Tibial nerve (tissue), 3 donors: ENCODE results near the gene SNAI3.

Experiments
- CTCF ChIP-seq, 5 experiments: fragments of 200-600 bp in 3 of 5; fragments of 450-650 bp in 2 of 5; sonication (generic) in 3 of 5; IDR thresholded peaks; one replicate each; pipeline ENCODE4 v1.5.1; 2016 to 2019; ENCODE audit warnings: antibody characterized with exemption in 5 of 5, mild to moderate bottlenecking in 3 of 5, moderate library complexity in 2 of 5
- POLR2A ChIP-seq, 2 donors: fragments of 450-650 bp; IDR thresholded peaks; one replicate each; pipeline ENCODE4 v1.6.1; 2017; ENCODE audit warnings: antibody characterized with exemption in 2 of 2, mild to moderate bottlenecking in 2 of 2, moderate library complexity in 2 of 2

- TF ChIP-seq POLR2A (IDR thresholded peaks at IDR 0.05) (no peak), CTCF (IDR thresholded peaks at IDR 0.05) (no peak)
These were observed 48.8 kb upstream of the SNAI3 start for GRCh38 chr16:88735121-88735520.
